Measurements from ENCODE around the gene GNGT2.
"Not testable (repeated sequence)": the region's sequence is repeated elsewhere in the genome, so short reads cannot be mapped to it uniquely, and the experiment has no call there.

GNGT2 gene

DNA sequence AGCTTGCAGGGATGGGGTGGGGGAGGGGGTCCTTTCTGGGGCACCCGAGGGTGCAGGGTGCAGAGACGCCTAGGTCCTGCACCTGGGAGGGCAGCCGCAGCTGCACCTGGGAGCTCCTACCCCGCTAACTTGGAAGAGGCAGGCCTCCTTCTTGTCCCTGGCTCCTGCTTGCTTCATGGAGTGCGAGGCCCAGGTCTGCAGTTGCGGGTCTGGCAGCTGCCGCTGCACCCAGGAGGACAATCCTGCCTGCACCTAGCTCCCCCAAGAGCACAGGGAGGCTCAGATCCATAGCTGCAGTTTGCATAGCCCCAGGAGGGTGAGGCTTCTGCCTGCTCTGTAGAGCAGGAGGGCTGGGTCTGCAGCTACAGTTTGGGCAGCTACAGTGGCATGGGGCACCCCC, 26.6 kb downstream of the GNGT2 start:
- DNase-seq (ENCODE audit: low read depth, low spot score) = no peak
- H3K27me3 ChIP-seq (ENCODE audit: insufficient read depth, insufficient read length) = no peaks in the 10 kb centered on the region
- peaks cover 48% of the 10 kb centered on the region; the same call in 1 of the 2 replicates for H3K9me3 ChIP-seq (ENCODE audit: insufficient read depth, low read length)
- TF ChIP-seq YY1 (IDR thresholded peaks at IDR 0.05; ENCODE audit: insufficient read depth, insufficient read length) (no peak), ZNF274 (IDR thresholded peaks at IDR 0.05; ENCODE audit: low read depth, low read length) (no peak), SUZ12 (IDR thresholded peaks at IDR 0.05; ENCODE audit: extremely low read depth, insufficient read depth, insufficient read length) (no peak)
- no peaks in the 10 kb centered on the region for H3K36me3 ChIP-seq (ENCODE audit: insufficient read depth, insufficient read length, low read length)
- no peak overlapping the region for H3K9ac ChIP-seq (ENCODE audit: insufficient read length, low read depth)
- H3K4me1 ChIP-seq (ENCODE audit: insufficient read depth, insufficient read length) = no peaks in the 10 kb centered on the region
- H3K4me3 ChIP-seq (ENCODE audit: insufficient read length, low read depth) = no peak overlapping the region

- Histone ChIP-seq H3K36me3 (ENCODE audit: insufficient read depth, insufficient read length, low read length) (no peaks in the 10 kb centered on the region), H3K27me3 (ENCODE audit: insufficient read depth, insufficient read length) (no peaks in the 10 kb centered on the region), H3K9me3 (ENCODE audit: insufficient read depth, low read length) (peaks cover 48% of the 10 kb centered on the region; the same call in 1 of the 2 replicates), H3K9ac (ENCODE audit: insufficient read length, low read depth) (no peak overlapping the region), H3K4me3 (ENCODE audit: insufficient read length, low read depth) (no peak overlapping the region), H3K4me1 (ENCODE audit: insufficient read depth, insufficient read length) (no peaks in the 10 kb centered on the region)
- TF ChIP-seq YY1 (IDR thresholded peaks at IDR 0.05; ENCODE audit: insufficient read depth, insufficient read length) (no peak), ZNF274 (IDR thresholded peaks at IDR 0.05; ENCODE audit: low read depth, low read length) (no peak), SUZ12 (IDR thresholded peaks at IDR 0.05; ENCODE audit: extremely low read depth, insufficient read depth, insufficient read length) (no peak)
- no peak for DNase-seq (ENCODE audit: low read depth, low spot score)
Measured at GRCh38 chr17:49183341-49183740, 27.0 kb downstream of the GNGT2 start.

GRCh38 chr17:49180998-49181635, 29.3 kb downstream of the GNGT2 start:
- TF ChIP-seq SUZ12 (IDR thresholded peaks at IDR 0.05; ENCODE audit: extremely low read depth, insufficient read depth, insufficient read length) = no peak
- no peak for TF ChIP-seq YY1 (IDR thresholded peaks at IDR 0.05; ENCODE audit: insufficient read depth, insufficient read length)
- no peak for TF ChIP-seq ZNF274 (IDR thresholded peaks at IDR 0.05; ENCODE audit: low read depth, low read length)
- H3K36me3 ChIP-seq (ENCODE audit: insufficient read depth, insufficient read length, low read length) = no peaks in the 10 kb centered on the region
- DNase-seq (ENCODE audit: low read depth, low spot score) = no peak
- no peaks in the 10 kb centered on the region for H3K27me3 ChIP-seq (ENCODE audit: insufficient read depth, insufficient read length)
- H3K9ac ChIP-seq (ENCODE audit: insufficient read length, low read depth) = no peak overlapping the region
- no peaks in the 10 kb centered on the region for H3K4me1 ChIP-seq (ENCODE audit: insufficient read depth, insufficient read length)
- H3K4me3 ChIP-seq (ENCODE audit: insufficient read length, low read depth) = no peak overlapping the region
- H3K9me3 ChIP-seq (ENCODE audit: insufficient read depth, low read length) = peaks cover 60% of the 10 kb centered on the region

- H3K27me3 ChIP-seq (ENCODE audit: insufficient read depth, insufficient read length) = no peaks in the 10 kb centered on the region
- H3K4me1 ChIP-seq (ENCODE audit: insufficient read depth, insufficient read length) = no peaks in the 10 kb centered on the region
- H3K9me3 ChIP-seq (ENCODE audit: insufficient read depth, low read length) = peaks cover 60% of the 10 kb centered on the region
- H3K4me3 ChIP-seq (ENCODE audit: insufficient read length, low read depth) = no peak overlapping the region
- H3K9ac ChIP-seq (ENCODE audit: insufficient read length, low read depth) = no peak overlapping the region
- DNase-seq (ENCODE audit: low read depth, low spot score) = no peak
- no peak for TF ChIP-seq ZNF274 (IDR thresholded peaks at IDR 0.05; ENCODE audit: low read depth, low read length)
- no peak for TF ChIP-seq YY1 (IDR thresholded peaks at IDR 0.05; ENCODE audit: insufficient read depth, insufficient read length)
- no peak for TF ChIP-seq SUZ12 (IDR thresholded peaks at IDR 0.05; ENCODE audit: extremely low read depth, insufficient read depth, insufficient read length)
- no peaks in the 10 kb centered on the region for H3K36me3 ChIP-seq (ENCODE audit: insufficient read depth, insufficient read length, low read length)
Measured at GRCh38 chr17:49180303-49180702, 30.1 kb downstream of the GNGT2 start.

GRCh38 chr17:49175978-49176377, 34.4 kb downstream of the GNGT2 start:
- H3K4me3 ChIP-seq (ENCODE audit: insufficient read length, low read depth); H3K9ac ChIP-seq (ENCODE audit: insufficient read length, low read depth); H3K4me1 ChIP-seq (ENCODE audit: insufficient read depth, insufficient read length); H3K36me3 ChIP-seq (ENCODE audit: insufficient read depth, insufficient read length, low read length); DNase-seq (ENCODE audit: low read depth, low spot score); H3K27me3 ChIP-seq (ENCODE audit: insufficient read depth, insufficient read length): not testable (repeated sequence)
- H3K9me3 ChIP-seq (ENCODE audit: insufficient read depth, low read length) = peaks cover 35% of the 10 kb centered on the region

DNA sequence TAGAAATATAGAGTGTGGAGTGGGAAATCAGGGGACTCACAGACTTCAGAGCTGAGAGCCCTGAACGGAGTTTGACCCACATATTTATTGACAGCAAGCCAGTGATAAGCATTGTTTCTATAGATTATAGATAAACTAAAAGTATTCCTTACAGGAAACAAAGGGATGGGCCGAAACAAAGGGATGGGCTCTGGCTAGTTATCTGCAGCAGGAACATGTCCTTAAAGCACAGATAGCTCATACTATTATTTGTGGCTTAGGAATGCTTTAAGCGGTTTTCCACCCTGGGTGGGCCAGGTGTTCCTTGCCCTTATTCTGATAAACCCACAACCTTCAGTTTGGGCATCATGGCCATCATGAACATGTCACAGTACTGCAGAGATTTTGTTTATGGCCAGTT, 39.7 kb downstream of the GNGT2 start:
- H3K9ac ChIP-seq (ENCODE audit: insufficient read length, low read depth); H3K36me3 ChIP-seq (ENCODE audit: insufficient read depth, insufficient read length, low read length); H3K4me1 ChIP-seq (ENCODE audit: insufficient read depth, insufficient read length); H3K4me3 ChIP-seq (ENCODE audit: insufficient read length, low read depth); DNase-seq (ENCODE audit: low read depth, low spot score): not testable (repeated sequence)
- peaks cover 11% of the 10 kb centered on the region for H3K27me3 ChIP-seq (ENCODE audit: insufficient read depth, insufficient read length)
- H3K9me3 ChIP-seq (ENCODE audit: insufficient read depth, low read length) = peaks cover 15% of the 10 kb centered on the region

GRCh38 chr17:49170216-49170615, 40.2 kb downstream of the GNGT2 start:
- no peaks in the 10 kb centered on the region for H3K4me1 ChIP-seq (ENCODE audit: insufficient read depth, insufficient read length)
- peaks cover 10% of the 10 kb centered on the region; the same call in 1 of the 2 replicates for H3K9me3 ChIP-seq (ENCODE audit: insufficient read depth, low read length)
- peaks cover 11% of the 10 kb centered on the region for H3K27me3 ChIP-seq (ENCODE audit: insufficient read depth, insufficient read length)
- H3K4me3 ChIP-seq (ENCODE audit: insufficient read length, low read depth) = no peak overlapping the region
- TF ChIP-seq ZNF274 (IDR thresholded peaks at IDR 0.05; ENCODE audit: low read depth, low read length) (no peak), SUZ12 (IDR thresholded peaks at IDR 0.05; ENCODE audit: extremely low read depth, insufficient read depth, insufficient read length) (no peak), YY1 (IDR thresholded peaks at IDR 0.05; ENCODE audit: insufficient read depth, insufficient read length) (no peak)
- H3K36me3 ChIP-seq (ENCODE audit: insufficient read depth, insufficient read length, low read length) = no peaks in the 10 kb centered on the region
- DNase-seq (ENCODE audit: low read depth, low spot score) = no peak
- no peak overlapping the region for H3K9ac ChIP-seq (ENCODE audit: insufficient read length, low read depth)

DNA sequence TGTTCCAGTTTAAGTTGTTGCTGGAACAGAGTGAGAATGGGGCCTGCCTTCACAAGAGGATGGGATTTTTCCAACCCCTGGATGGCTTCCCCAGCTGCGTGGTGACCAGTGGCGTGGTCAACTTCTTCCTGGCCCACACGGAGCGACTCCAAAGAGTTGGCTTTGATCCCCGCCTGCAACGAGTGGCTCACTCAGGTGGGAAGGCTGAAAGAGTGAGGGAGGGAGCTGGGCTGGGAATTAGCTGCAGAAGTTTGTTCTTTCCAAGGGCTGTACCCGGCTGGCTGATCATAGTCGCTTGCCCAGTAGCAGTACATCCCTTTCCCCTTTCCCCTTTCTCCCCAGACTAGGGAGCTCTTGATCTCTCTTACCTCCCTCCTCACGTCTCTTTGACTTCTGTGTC, 41.7 kb downstream of the GNGT2 start:
- Histone ChIP-seq H3K9ac (ENCODE audit: insufficient read length, low read depth) (no peak overlapping the region), H3K4me3 (ENCODE audit: insufficient read length, low read depth) (no peak overlapping the region), H3K4me1 (ENCODE audit: insufficient read depth, insufficient read length) (no peaks in the 10 kb centered on the region), H3K27me3 (ENCODE audit: insufficient read depth, insufficient read length) (peaks cover 11% of the 10 kb centered on the region), H3K36me3 (ENCODE audit: insufficient read depth, insufficient read length, low read length) (no peaks in the 10 kb centered on the region), H3K9me3 (ENCODE audit: insufficient read depth, low read length) (peaks cover 5% of the 10 kb centered on the region; the same call in 1 of the 2 replicates)
- DNase-seq (ENCODE audit: low read depth, low spot score) = no peak
- TF ChIP-seq SUZ12 (IDR thresholded peaks at IDR 0.05; ENCODE audit: extremely low read depth, insufficient read depth, insufficient read length) = no peak
- TF ChIP-seq ZNF274 (IDR thresholded peaks at IDR 0.05; ENCODE audit: low read depth, low read length) = no peak

Data from NT2/D1 (cell line).